SK-N-SH (cell line): Measurements from ENCODE around the gene USP32. TPM values are rescaled to one million over a fixed set of nuclear protein-coding genes. Genes with fewer than 3 reads are reported as not detected.

Source experiments
- CTCF ChIA-PET: fragments of 300-600, 350-600 bp; formaldehyde crosslinking; extraction: SDS; loops from one replicate; lab custom pipeline; 2021; lab: Yijun Ruan, JAX
- POLR2A ChIA-PET: fragments of 350-600 bp; sonication (Branson Sonifier 250); formaldehyde crosslinking; extraction: SDS; loops from one replicate; lab custom pipeline; 2020; ENCODE audit warnings: antibody characterized with exemption, inconsistent platforms; lab: Yijun Ruan, JAX
- DNase-seq: peaks from one replicate; pipeline ENCODE4 v3.0.0; 2012
- H2AFZ ChIP-seq: fragments of 200-600 bp; sonication (generic); 2 replicates; pipeline ENCODE4 v1.8.1; 2016; ENCODE audit warnings: antibody characterized with exemption, mild to moderate bottlenecking, low read depth
- H3F3A ChIP-seq: fragments of 200-600 bp; sonication (generic); replicated peaks from 2 replicates; pipeline ENCODE3; 2016; ENCODE audit warnings: antibody characterized with exemption, mild to moderate bottlenecking; ENCODE audit not compliant: insufficient read depth
- H3K27ac ChIP-seq, 2 experiments: fragments of 200-500 bp in 1 of 2; fragments of 200-600 bp in 1 of 2; sonication (Bioruptor generic) in 1 of 2; sonication (generic), shearing (Covaris generic) in 1 of 2; 2 replicates each; pipeline versions ENCODE4 v1.5.1 to v1.6.1; 2014 to 2016; ENCODE audit warnings: low read depth in 2 of 2, inconsistent platforms in 1 of 2, low read length in 1 of 2, mild to moderate bottlenecking in 1 of 2, mixed read lengths in 1 of 2
- H3K27me3 ChIP-seq: fragments of 200-600 bp; sonication (generic), shearing (Covaris generic); 2 replicates; pipeline ENCODE4 v1.6.1; 2016; ENCODE audit warnings: mixed run types; ENCODE audit not compliant: insufficient read depth
- H3K36me3 ChIP-seq, 2 experiments: fragments of 200-500 bp in 1 of 2; fragments of 200-600 bp in 1 of 2; sonication (Bioruptor generic) in 1 of 2; sonication (generic) in 1 of 2; replicated peaks in 1 of 2; 2 replicates each; pipeline versions ENCODE3 to v1.5.1; 2014 to 2016; ENCODE audit warnings: low read length in 1 of 2, mild to moderate bottlenecking in 1 of 2; ENCODE audit not compliant: insufficient read depth in 2 of 2, control insufficient read depth in 1 of 2
- H3K4me1 ChIP-seq, 2 experiments: fragments of 200-500 bp in 1 of 2; fragments of 200-600 bp in 1 of 2; sonication (Bioruptor generic) in 1 of 2; sonication (generic), shearing (Covaris generic) in 1 of 2; 2 replicates each; pipeline versions ENCODE4 v1.5.1 to v1.6.1; 2014 to 2016; ENCODE audit warnings: low read depth in 1 of 2, low read length in 1 of 2, mixed run types in 1 of 2; ENCODE audit not compliant: insufficient read depth in 2 of 2, control insufficient read depth in 1 of 2
- H3K4me2 ChIP-seq: fragments of 200-600 bp; sonication (generic), shearing (Covaris generic); 2 replicates; pipeline ENCODE4 v1.6.1; 2017; ENCODE audit warnings: mixed run types
- H3K4me3 ChIP-seq, 2 experiments: fragments of 200-500 bp in 1 of 2; fragments of 200-600 bp in 1 of 2; sonication (Bioruptor generic) in 1 of 2; sonication (generic), shearing (Covaris generic) in 1 of 2; 2 replicates each; pipeline versions ENCODE4 v1.5.1 to v1.8.1; 2014 to 2016; ENCODE audit warnings: low read depth in 2 of 2, inconsistent platforms in 1 of 2, low read length in 1 of 2, mild to moderate bottlenecking in 1 of 2, mixed read lengths in 1 of 2, moderate library complexity in 1 of 2
- H3K79me2 ChIP-seq: fragments of 200-600 bp; sonication (generic); 2 replicates; pipeline ENCODE4 v1.8.1; 2017; ENCODE audit warnings: mild to moderate bottlenecking; ENCODE audit not compliant: insufficient read depth
- H3K9ac ChIP-seq: fragments of 200-600 bp; sonication (generic); 2 replicates; pipeline ENCODE4 v1.6.1; 2017; ENCODE audit warnings: mixed run types
- H3K9me2 ChIP-seq: fragments of 200-600 bp; sonication (generic); 2 replicates; pipeline ENCODE4 v1.6.1; 2017; ENCODE audit warnings: mixed run types
- H3K9me3 ChIP-seq: fragments of 200-600 bp; sonication (generic); 2 replicates; pipeline ENCODE4 v1.6.1; 2017; ENCODE audit warnings: mixed run types, mild to moderate bottlenecking, moderate library complexity
- H4K20me1 ChIP-seq: fragments of 200-600 bp; sonication (generic); 2 replicates; pipeline ENCODE4 v1.6.1; 2017; ENCODE audit warnings: mild to moderate bottlenecking, mixed run types; ENCODE audit not compliant: insufficient read depth
- CHD2 ChIP-seq: fragments of 150-350 bp; IDR thresholded peaks from 2 replicates; pipeline ENCODE4 v1.6.1; 2018; ENCODE audit warnings: low read length; ENCODE audit not compliant: partially characterized antibody
- ELF1 ChIP-seq: IDR thresholded peaks from 2 replicates; pipeline ENCODE4 v1.4.0; 2012
- EP300 ChIP-seq, 2 experiments: IDR thresholded peaks; 2 replicates each; pipeline versions ENCODE4 v1.4.0 to v1.6.1; 2012; ENCODE audit warnings: borderline replicate concordance in 1 of 2, low read depth in 1 of 2, low read length in 1 of 2
- EZH2phosphoT487 ChIP-seq: fragments of 200-600 bp; sonication (generic); IDR thresholded peaks from 2 replicates; pipeline ENCODE4 v1.6.1; 2017; ENCODE audit warnings: low read depth, mixed run types, mild to moderate bottlenecking, antibody characterized with exemption, moderate library complexity, borderline replicate concordance
- FOXM1 ChIP-seq: IDR thresholded peaks from 2 replicates; pipeline ENCODE4 v1.4.0; 2012; ENCODE audit warnings: low read depth, mild to moderate bottlenecking
- GABPA ChIP-seq: IDR thresholded peaks from 2 replicates; pipeline ENCODE4 v1.4.0; 2012; ENCODE audit warnings: low read depth, mild to moderate bottlenecking
- JUND ChIP-seq: IDR thresholded peaks from 2 replicates; pipeline ENCODE4 v1.4.0; 2012
- MXI1 ChIP-seq: IDR thresholded peaks from 2 replicates; pipeline ENCODE4 v1.6.1; 2012; ENCODE audit warnings: mild to moderate bottlenecking, low read depth, low read length, improper control_type of control experiment
- NRF1 ChIP-seq: IDR thresholded peaks from 2 replicates; pipeline ENCODE4 v1.6.1; 2012; ENCODE audit warnings: low read depth, mild to moderate bottlenecking, low read length
- POLR2AphosphoS5 ChIP-seq: IDR thresholded peaks from 2 replicates; pipeline ENCODE4 v1.6.1; 2012; ENCODE audit warnings: low read depth, low read length
- RCOR1 ChIP-seq: fragments of 150-350 bp; IDR thresholded peaks from 2 replicates; pipeline ENCODE4 v1.6.1; 2017; ENCODE audit warnings: antibody characterized with exemption, low read length
- RFX5 ChIP-seq: IDR thresholded peaks from 2 replicates; pipeline ENCODE4 v1.6.1; 2012; ENCODE audit warnings: mild to moderate bottlenecking, improper control_type of control experiment, low read length
- TAF1 ChIP-seq: IDR thresholded peaks from 2 replicates; pipeline ENCODE4 v1.6.1; 2012; ENCODE audit warnings: low read depth, mild to moderate bottlenecking, low read length, moderate library complexity, borderline replicate concordance
- WGBS: methylation state at CpG from one replicate; pipeline ENCODE4 v1.1.6; 2017; ENCODE audit warnings: low lambda C conversion rate; 5-methylcytosine and 5-hydroxymethylcytosine counted together
- polyA plus RNA-seq, 3 experiments: library from polyadenylated mRNA; depleted of rRNA; stranded (reverse); fragments of >200 nt; gene quantifications; 2 replicates each; pipeline ENCODE4 v1.2.3, GENCODE V29; 2012
- TF ChIP-seq, protein P1 (sequence below): IDR thresholded peaks from 2 replicates; pipeline ENCODE4 v1.4.0; 2012; ENCODE audit warnings: low read depth, borderline replicate concordance
- TF ChIP-seq, protein P2 (sequence below): IDR thresholded peaks from 2 replicates; pipeline ENCODE4 v1.4.0; 2012; ENCODE audit warnings: low read depth, borderline replicate concordance

Gene USP32
- polyA plus RNA-seq, 1 of the 3 experiments (the other 2 are of a cell fraction), result 25.6 TPM

DNA sequence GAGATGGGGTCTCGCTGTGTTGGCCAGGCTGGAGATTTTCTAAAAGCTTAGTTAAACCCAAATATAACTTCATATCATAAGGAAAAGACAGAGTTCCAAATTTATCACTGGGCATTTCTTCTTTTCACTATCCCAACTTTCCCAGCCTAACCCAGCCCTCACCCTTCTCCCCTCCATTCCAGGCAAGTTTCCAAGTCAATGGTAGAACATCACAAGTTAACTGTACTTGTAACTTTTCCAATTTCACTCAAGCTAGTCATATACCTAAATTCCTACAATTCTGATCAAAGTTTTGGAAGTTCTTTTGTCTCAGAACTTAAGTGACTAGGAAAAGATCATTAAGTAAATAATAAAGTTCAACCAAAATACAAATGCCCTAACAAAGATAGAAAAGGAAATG, 61.2 kb downstream of the USP32 start:
- TF ChIP-seq ELF1 (no peak), JUND (no peak), EZH2phosphoT487 (no peak), RCOR1 (no peak)
- TF ChIP-seq, protein P1, sequence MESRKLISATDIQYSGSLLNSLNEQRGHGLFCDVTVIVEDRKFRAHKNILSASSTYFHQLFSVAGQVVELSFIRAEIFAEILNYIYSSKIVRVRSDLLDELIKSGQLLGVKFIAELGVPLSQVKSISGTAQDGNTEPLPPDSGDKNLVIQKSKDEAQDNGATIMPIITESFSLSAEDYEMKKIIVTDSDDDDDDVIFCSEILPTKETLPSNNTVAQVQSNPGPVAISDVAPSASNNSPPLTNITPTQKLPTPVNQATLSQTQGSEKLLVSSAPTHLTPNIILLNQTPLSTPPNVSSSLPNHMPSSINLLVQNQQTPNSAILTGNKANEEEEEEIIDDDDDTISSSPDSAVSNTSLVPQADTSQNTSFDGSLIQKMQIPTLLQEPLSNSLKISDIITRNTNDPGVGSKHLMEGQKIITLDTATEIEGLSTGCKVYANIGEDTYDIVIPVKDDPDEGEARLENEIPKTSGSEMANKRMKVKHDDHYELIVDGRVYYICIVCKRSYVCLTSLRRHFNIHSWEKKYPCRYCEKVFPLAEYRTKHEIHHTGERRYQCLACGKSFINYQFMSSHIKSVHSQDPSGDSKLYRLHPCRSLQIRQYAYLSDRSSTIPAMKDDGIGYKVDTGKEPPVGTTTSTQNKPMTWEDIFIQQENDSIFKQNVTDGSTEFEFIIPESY, result no peak
- H2AFZ ChIP-seq, result no peak overlapping the region
- H3K4me1 ChIP-seq, result peaks cover 14 to 15% of the 10 kb centered on the region in 2 experiments; a peak in 3 of 4 replicates
- H3K9ac ChIP-seq, result no peak overlapping the region
- H3K4me2 ChIP-seq, result no peak overlapping the region
- DNase-seq, result no peak
- H3K9me3 ChIP-seq, result no peaks in the 10 kb centered on the region
- H3K27me3 ChIP-seq, result no peaks in the 10 kb centered on the region
- ChIA-PET POLR2A (no interaction called here), CTCF (interaction anchor here (1.3 kb wide), 1 partner anchor 10 kb away, joined by 4 read pairs; no protein-coding TSS in a partner anchor)
- H3K9me2 ChIP-seq, result no peaks in the 10 kb centered on the region
- peaks cover 12% of the 10 kb centered on the region for H4K20me1 ChIP-seq
- 95% methylated on average over 1 of the region's 1 CpG for WGBS
- no peak overlapping the region for H3K27ac ChIP-seq
- H3K4me3 ChIP-seq, result no peak overlapping the region
- peaks cover 16% of the 10 kb centered on the region for H3F3A ChIP-seq
- H3K79me2 ChIP-seq, result peaks cover 57% of the 10 kb centered on the region
- peaks cover 0 to 24% of the 10 kb centered on the region in 2 experiments for H3K36me3 ChIP-seq

DNA sequence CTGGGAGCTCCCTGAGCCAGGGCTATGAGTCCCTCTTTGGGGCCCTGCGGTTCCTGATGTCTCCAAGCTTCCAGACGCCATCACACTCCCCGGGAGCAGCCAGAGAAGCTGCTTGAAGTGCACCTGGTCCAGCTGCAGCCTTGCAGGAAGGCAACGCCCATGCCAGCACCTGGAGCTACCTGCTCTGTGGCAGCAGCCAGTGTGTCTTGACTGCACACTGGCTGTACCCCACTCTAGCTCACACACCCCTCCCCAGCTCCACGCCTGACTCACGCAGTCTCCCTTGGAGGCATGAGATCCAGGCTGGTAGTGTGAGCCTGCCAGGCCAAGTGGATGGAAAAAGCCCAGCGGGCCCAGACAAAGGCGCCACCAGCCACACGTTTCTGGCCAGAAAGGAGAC, 63.3 kb downstream of the USP32 start:
- peaks cover 64% of the 10 kb centered on the region for H3K79me2 ChIP-seq
- WGBS, result 95% methylated on average over 7 of the region's 9 CpGs

More for the DNA sequence above, 63.3 kb downstream of the USP32 start:
- CTCF ChIA-PET, result interaction anchor here (0.7 to 1.2 kb wide), 3 partner anchors 17 to 98 kb away, joined by 3 to 4 read pairs (median 3); no protein-coding TSS in a partner anchor
- H3K27ac ChIP-seq, result no peak overlapping the region
- H3K36me3 ChIP-seq, result peaks cover 0 to 24% of the 10 kb centered on the region in 2 experiments
- H3K4me1 ChIP-seq, result peaks cover 11 to 13% of the 10 kb centered on the region in 2 experiments; a peak in 3 of 4 replicates
- no peaks in the 10 kb centered on the region for H3K9me2 ChIP-seq
- TF ChIP-seq, protein P2, sequence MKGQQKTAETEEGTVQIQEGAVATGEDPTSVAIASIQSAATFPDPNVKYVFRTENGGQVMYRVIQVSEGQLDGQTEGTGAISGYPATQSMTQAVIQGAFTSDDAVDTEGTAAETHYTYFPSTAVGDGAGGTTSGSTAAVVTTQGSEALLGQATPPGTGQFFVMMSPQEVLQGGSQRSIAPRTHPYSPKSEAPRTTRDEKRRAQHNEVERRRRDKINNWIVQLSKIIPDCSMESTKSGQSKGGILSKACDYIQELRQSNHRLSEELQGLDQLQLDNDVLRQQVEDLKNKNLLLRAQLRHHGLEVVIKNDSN, result no peak
- no peak for TF ChIP-seq TAF1
- no peak for TF ChIP-seq FOXM1
- no peak for TF ChIP-seq NRF1
- no peak for TF ChIP-seq MXI1
- no peak for TF ChIP-seq POLR2AphosphoS5
- no peak for TF ChIP-seq RFX5
- no peak for TF ChIP-seq RCOR1
- TF ChIP-seq EP300 (IDR thresholded peaks at IDR 0.05; ENCODE audit: borderline replicate concordance in 1 of 2, low read depth in 1 of 2, low read length in 1 of 2), result no peak
- no peak for TF ChIP-seq GABPA
- TF ChIP-seq CHD2, result no peak
- TF ChIP-seq, all 33 proteins: peak for 0
- no peak for DNase-seq
- Histone ChIP-seq H3F3A (peaks cover 16% of the 10 kb centered on the region), H3K27me3 (no peaks in the 10 kb centered on the region), H4K20me1 (peaks cover 14% of the 10 kb centered on the region), H2AFZ (no peak overlapping the region), H3K4me3 (no peak overlapping the region), H3K9me3 (no peaks in the 10 kb centered on the region), H3K9ac (no peak overlapping the region), H3K4me2 (no peak overlapping the region)
- POLR2A ChIA-PET, result interaction anchor here (0.5 kb wide), 1 partner anchor 169 kb away, joined by 3 read pairs; no protein-coding TSS in a partner anchor
